ENCODE measurements around the gene ESR2. TPM values are rescaled to one million over a fixed set of nuclear protein-coding genes. Genes with fewer than 3 reads are reported as not detected.

Gene ESR2
- total RNA-seq, 1 experiment from 2014 or later, result 0.29 TPM

GRCh38 chr14:64210216-64210615, 84.0 kb downstream of the ESR2 start:
- peaks cover 21% of the 10 kb centered on the region for H3K36me3 ChIP-seq

DNA sequence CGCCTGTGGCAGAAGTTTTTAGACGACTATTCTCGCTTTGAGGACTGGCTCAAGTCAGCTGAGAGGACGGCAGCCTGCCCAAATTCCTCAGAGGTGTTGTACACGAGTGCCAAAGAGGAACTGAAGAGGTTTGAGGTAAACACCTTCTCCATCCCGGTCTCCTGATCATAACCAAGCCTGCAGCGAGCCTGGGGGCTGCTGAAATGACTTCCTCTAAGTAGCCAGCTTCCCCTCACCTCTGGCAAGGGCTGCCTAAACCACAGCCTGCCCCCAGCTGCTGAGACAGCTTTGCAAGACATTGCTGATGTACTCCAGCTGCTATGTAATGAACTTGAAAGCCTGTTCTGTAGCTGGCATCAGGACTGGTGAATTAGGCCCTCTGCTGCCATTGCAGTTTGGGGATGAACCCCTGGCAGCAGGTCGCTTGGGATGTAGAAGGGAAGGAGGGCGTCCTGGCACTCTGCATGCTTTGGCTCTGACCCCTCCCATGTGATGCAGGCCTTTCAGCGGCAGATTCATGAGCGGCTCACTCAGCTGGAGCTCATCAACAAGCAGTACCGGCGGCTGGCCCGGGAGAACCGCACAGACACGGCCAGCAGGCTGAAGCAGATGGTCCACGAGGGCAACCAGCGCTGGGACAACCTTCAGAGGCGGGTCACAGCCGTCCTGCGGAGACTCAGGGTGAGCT, 84.6 kb downstream of the ESR2 start:
- H3K9me3 ChIP-seq (replicated peaks), result no peaks in the 10 kb centered on the region
- H3K36me3 ChIP-seq, result peaks cover 19% of the 10 kb centered on the region
- no peak overlapping the region for H3K27ac ChIP-seq
- peaks cover 9% of the 10 kb centered on the region for H3K4me1 ChIP-seq (replicated peaks)
- DNase-seq (ENCODE audit: low read depth in 1 of 2, low spot score in 2 of 2), result no peak
- no peaks in the 10 kb centered on the region for H3K27me3 ChIP-seq (replicated peaks)
- H3K4me3 ChIP-seq, result no peak overlapping the region

More at GRCh38 chr14:64210216-64210615, 84.0 kb downstream of the ESR2 start:
- Histone ChIP-seq H3K9me3 (replicated peaks) (no peaks in the 10 kb centered on the region), H3K27ac (no peak overlapping the region), H3K4me3 (no peak overlapping the region), H3K4me1 (replicated peaks) (peaks cover 3% of the 10 kb centered on the region), H3K27me3 (replicated peaks) (no peaks in the 10 kb centered on the region)
- DNase-seq (ENCODE audit: low read depth in 1 of 2, low spot score in 2 of 2), result no peak

- Histone ChIP-seq H3K4me3 (no peak overlapping the region), H3K27ac (no peak overlapping the region), H3K36me3 (peaks cover 18% of the 10 kb centered on the region), H3K4me1 (replicated peaks) (peaks cover 10% of the 10 kb centered on the region), H3K9me3 (replicated peaks) (no peaks in the 10 kb centered on the region), H3K27me3 (replicated peaks) (no peaks in the 10 kb centered on the region)
- no peak for DNase-seq (ENCODE audit: low read depth in 1 of 2, low spot score in 2 of 2)
Measured at GRCh38 chr14:64208981-64209380, 85.2 kb downstream of the ESR2 start.

DNA sequence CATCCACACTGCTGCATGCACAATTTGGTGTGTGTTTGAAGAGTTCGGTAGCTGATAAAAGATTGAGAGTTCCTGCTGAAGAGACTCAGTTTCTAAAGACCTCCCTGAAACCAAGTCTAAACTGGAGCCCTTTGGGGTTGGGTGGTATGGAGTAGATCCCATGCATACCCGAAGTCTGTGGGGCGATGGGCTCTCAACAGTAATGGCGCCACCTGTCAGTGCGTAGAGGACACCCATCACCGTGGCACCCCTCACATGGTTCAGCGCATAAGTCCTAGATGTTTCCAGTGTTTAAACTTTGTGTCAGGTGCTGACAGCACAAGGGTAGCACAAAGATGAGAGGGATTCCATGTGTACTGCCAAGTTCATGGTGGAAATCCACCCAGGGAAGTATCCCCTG, 85.9 kb downstream of the ESR2 start:
- no peak for DNase-seq (ENCODE audit: low read depth in 1 of 2, low spot score in 2 of 2)

GRCh38 chr14:64203366-64204006, 90.7 kb downstream of the ESR2 start:
- DNase-seq (ENCODE audit: low read depth in 1 of 2, low spot score in 2 of 2), result no peak
- Histone ChIP-seq H3K4me3 (no peak overlapping the region), H3K4me1 (replicated peaks) (peaks cover 10% of the 10 kb centered on the region)

More for the DNA sequence above, 85.9 kb downstream of the ESR2 start:
- no peak overlapping the region for H3K27ac ChIP-seq
- peaks cover 10% of the 10 kb centered on the region for H3K4me1 ChIP-seq (replicated peaks)
- H3K27me3 ChIP-seq (replicated peaks), result no peaks in the 10 kb centered on the region
- peaks cover 15% of the 10 kb centered on the region for H3K36me3 ChIP-seq
- no peaks in the 10 kb centered on the region for H3K9me3 ChIP-seq (replicated peaks)
- no peak overlapping the region for H3K4me3 ChIP-seq

GRCh38 chr14:64202716-64203115, 91.5 kb downstream of the ESR2 start:
- no peaks in the 10 kb centered on the region for H3K36me3 ChIP-seq
- peaks cover 10% of the 10 kb centered on the region for H3K4me1 ChIP-seq (replicated peaks)
- H3K4me3 ChIP-seq, result no peak overlapping the region
- DNase-seq (ENCODE audit: low read depth in 1 of 2, low spot score in 2 of 2), result no peak
- H3K9me3 ChIP-seq (replicated peaks), result no peaks in the 10 kb centered on the region
- no peaks in the 10 kb centered on the region for H3K27me3 ChIP-seq (replicated peaks)
- no peak overlapping the region for H3K27ac ChIP-seq

More at GRCh38 chr14:64203366-64204006, 90.7 kb downstream of the ESR2 start:
- Histone ChIP-seq H3K36me3 (no peaks in the 10 kb centered on the region), H3K9me3 (replicated peaks) (no peaks in the 10 kb centered on the region), H3K27ac (no peak overlapping the region), H3K27me3 (replicated peaks) (no peaks in the 10 kb centered on the region)

GRCh38 chr14:64201921-64202545, 92.1 kb downstream of the ESR2 start:
- H3K27me3 ChIP-seq (replicated peaks), result no peaks in the 10 kb centered on the region
- H3K4me3 ChIP-seq, result no peak overlapping the region
- H3K9me3 ChIP-seq (replicated peaks), result no peaks in the 10 kb centered on the region
- no peak for DNase-seq (ENCODE audit: low read depth in 1 of 2, low spot score in 2 of 2)
- no peak overlapping the region for H3K27ac ChIP-seq
- peaks cover 16% of the 10 kb centered on the region for H3K4me1 ChIP-seq (replicated peaks)
- H3K36me3 ChIP-seq, result no peaks in the 10 kb centered on the region

DNA sequence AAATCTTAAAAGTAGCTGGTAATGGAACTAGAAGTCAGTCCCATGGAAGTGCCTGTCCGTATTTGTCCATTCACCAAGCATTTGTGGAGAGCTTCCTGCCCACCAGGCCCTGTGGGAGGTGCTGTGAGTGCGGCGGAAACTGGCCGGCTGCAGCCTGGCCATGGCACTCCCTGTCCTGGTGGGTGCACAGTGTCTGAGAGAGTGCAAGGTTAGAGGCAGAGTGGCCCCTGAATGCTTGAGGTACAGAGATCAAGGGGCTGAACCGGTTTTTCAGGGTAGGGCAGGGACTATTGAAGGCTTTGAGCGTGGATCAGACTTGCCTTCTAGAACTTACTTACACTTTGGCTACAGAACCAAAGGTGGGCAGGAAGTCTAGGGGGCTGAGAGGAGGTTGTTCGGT, 92.9 kb downstream of the ESR2 start:
- no peaks in the 10 kb centered on the region for H3K36me3 ChIP-seq
- peaks cover 24% of the 10 kb centered on the region for H3K4me1 ChIP-seq (replicated peaks)
- no peak overlapping the region for H3K27ac ChIP-seq
- H3K9me3 ChIP-seq (replicated peaks), result no peaks in the 10 kb centered on the region
- no peak overlapping the region for H3K4me3 ChIP-seq
- DNase-seq (ENCODE audit: low read depth in 1 of 2, low spot score in 2 of 2), result no peak
- H3K27me3 ChIP-seq (replicated peaks), result no peaks in the 10 kb centered on the region

DNA sequence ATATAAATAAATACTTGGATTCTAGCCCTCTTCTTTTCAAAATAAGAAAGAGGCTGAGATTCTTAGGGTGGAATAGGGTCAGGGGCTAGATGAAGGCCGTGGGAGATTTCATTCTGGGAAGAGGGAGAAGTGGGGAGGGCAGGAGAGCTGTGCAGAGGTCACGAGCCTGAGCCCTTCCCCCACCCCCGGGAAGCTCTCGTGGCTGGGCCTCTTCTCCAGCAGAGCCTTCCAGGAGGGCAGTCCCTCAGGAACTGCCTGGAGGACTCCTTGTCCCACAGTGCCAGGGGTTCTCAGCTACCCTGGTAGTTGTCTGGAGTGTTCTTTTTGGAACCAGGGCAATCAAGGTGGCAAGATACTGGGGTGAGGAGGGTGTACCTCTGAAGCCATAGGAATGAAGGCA, 94.0 kb downstream of the ESR2 start:
- H3K4me3 ChIP-seq, result no peak overlapping the region
- H3K9me3 ChIP-seq (replicated peaks), result no peaks in the 10 kb centered on the region
- H3K27ac ChIP-seq, result no peak overlapping the region
- no peaks in the 10 kb centered on the region for H3K36me3 ChIP-seq
- no peak for DNase-seq (ENCODE audit: low read depth in 1 of 2, low spot score in 2 of 2)
- peaks cover 22% of the 10 kb centered on the region for H3K4me1 ChIP-seq (replicated peaks)
- no peaks in the 10 kb centered on the region for H3K27me3 ChIP-seq (replicated peaks)

DNA sequence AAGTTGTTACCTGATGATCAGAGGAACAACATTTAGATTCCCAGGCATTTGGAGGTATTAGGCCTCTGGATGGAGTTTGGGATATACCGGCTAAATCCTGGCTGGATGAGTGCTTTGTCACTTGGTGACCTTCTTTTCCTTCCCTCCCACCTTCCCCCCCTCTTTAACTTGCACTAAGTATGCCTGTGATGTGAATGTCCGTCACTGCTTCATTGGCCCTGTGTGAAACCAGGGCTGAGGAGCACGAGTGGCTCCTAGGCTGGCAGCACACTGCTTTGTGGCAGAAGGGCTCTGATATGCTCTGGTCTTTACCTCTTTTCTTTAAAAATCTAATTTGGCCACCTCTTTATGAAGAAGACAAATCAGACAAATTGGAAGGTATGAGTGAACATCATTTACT, 95.7 kb downstream of the ESR2 start:
- peaks cover 17% of the 10 kb centered on the region for H3K4me1 ChIP-seq (replicated peaks)
- no peak overlapping the region for H3K4me3 ChIP-seq
- H3K27me3 ChIP-seq (replicated peaks), result no peaks in the 10 kb centered on the region
- H3K36me3 ChIP-seq, result no peaks in the 10 kb centered on the region
- no peak overlapping the region for H3K27ac ChIP-seq
- no peak for DNase-seq (ENCODE audit: low read depth in 1 of 2, low spot score in 2 of 2)
- H3K9me3 ChIP-seq (replicated peaks), result no peaks in the 10 kb centered on the region

GRCh38 chr14:64197996-64198395, 96.2 kb downstream of the ESR2 start:
- Histone ChIP-seq H3K27me3 (replicated peaks) (no peaks in the 10 kb centered on the region), H3K4me1 (replicated peaks) (peaks cover 21% of the 10 kb centered on the region), H3K9me3 (replicated peaks) (no peaks in the 10 kb centered on the region), H3K27ac (no peak overlapping the region), H3K36me3 (peaks cover 2% of the 10 kb centered on the region; the same call in 1 of the 2 replicates), H3K4me3 (no peak overlapping the region)
- DNase-seq (ENCODE audit: low read depth in 1 of 2, low spot score in 2 of 2), result no peak

- no peaks in the 10 kb centered on the region for H3K27me3 ChIP-seq (replicated peaks)
- H3K27ac ChIP-seq, result peak overlapping the region; percentile 18
- H3K36me3 ChIP-seq, result peaks cover 6% of the 10 kb centered on the region; the same call in 1 of the 2 replicates
- peak; percentile 58 to 62 for DNase-seq (ENCODE audit: low read depth in 1 of 2, low spot score in 2 of 2)
- H3K9me3 ChIP-seq (replicated peaks), result no peaks in the 10 kb centered on the region
- peak overlapping the region; percentile 44 for H3K4me3 ChIP-seq
- peaks cover 30% of the 10 kb centered on the region for H3K4me1 ChIP-seq (replicated peaks)
Measured at GRCh38 chr14:64196814-64197411, 97.3 kb downstream of the ESR2 start.

- Histone ChIP-seq H3K4me1 (replicated peaks) (peaks cover 31% of the 10 kb centered on the region), H3K4me3 (no peak overlapping the region), H3K36me3 (peaks cover 6% of the 10 kb centered on the region; the same call in 1 of the 2 replicates), H3K9me3 (replicated peaks) (no peaks in the 10 kb centered on the region), H3K27me3 (replicated peaks) (no peaks in the 10 kb centered on the region), H3K27ac (no peak overlapping the region)
- no peak for DNase-seq (ENCODE audit: low read depth in 1 of 2, low spot score in 2 of 2)
Measured at GRCh38 chr14:64196056-64196455, 98.1 kb downstream of the ESR2 start.

DNA sequence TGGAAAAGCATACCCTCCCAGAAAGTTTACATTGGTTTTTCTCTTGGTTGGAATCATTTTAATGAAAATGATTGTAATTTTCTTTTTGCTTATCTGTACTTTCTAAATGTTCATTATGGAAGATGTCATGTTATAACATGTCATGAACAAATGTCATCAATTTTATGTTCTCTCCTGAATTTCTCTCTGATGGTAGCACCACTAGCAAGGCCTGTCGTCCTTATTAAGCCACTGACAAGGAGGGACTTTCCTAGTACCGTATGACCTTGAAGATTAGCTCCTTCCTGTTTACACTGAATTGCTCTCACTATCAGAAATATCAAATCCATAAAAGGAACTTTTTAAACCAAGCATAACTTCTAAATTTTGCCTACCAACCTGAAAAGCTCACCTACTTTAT, 99.0 kb downstream of the ESR2 start:
- no peak overlapping the region for H3K4me3 ChIP-seq
- peaks cover 6% of the 10 kb centered on the region; the same call in 1 of the 2 replicates for H3K36me3 ChIP-seq
- DNase-seq (ENCODE audit: low read depth in 1 of 2, low spot score in 2 of 2), result no peak
- peaks cover 31% of the 10 kb centered on the region for H3K4me1 ChIP-seq (replicated peaks)
- no peak overlapping the region for H3K27ac ChIP-seq
- no peaks in the 10 kb centered on the region for H3K27me3 ChIP-seq (replicated peaks)
- no peaks in the 10 kb centered on the region for H3K9me3 ChIP-seq (replicated peaks)
